Esophagus squamous epithelium (tissue), 5 donors: ENCODE measurements around the gene MAGI1. TPM values are rescaled to one million over a fixed set of nuclear protein-coding genes. Genes with fewer than 3 reads are reported as not detected.

ENCODE experiments used
- DNase-seq: peaks from one replicate; lab custom pipeline; 2025; lab: John Stamatoyannopoulos, UW
- H3K27ac ChIP-seq, 4 donors: fragments of 200-600 bp; sonication (generic); one replicate each; pipeline ENCODE4 v1.5.1; 2016 to 2019; ENCODE audit warnings: mild to moderate bottlenecking in 1 of 4
- H3K27me3 ChIP-seq, 4 donors: fragments of 200-600 bp; sonication (generic); 1 replicate in 3 of 4; 2 replicates in 1 of 4; pipeline versions ENCODE4 v1.5.1 to v1.6.0; 2017 to 2021; ENCODE audit warnings: antibody characterized with exemption in 1 of 4
- H3K36me3 ChIP-seq, 3 donors: fragments of 200-600 bp; sonication (generic); one replicate each; pipeline ENCODE4 v1.5.1; 2016 to 2019
- H3K4me1 ChIP-seq, 3 donors: fragments of 200-600 bp; sonication (generic); one replicate each; pipeline ENCODE4 v1.5.1; 2017 to 2019
- H3K4me3 ChIP-seq, 4 donors: fragments of 200-600 bp; sonication (generic); 1 replicate in 3 of 4; 2 replicates in 1 of 4; pipeline ENCODE4 v1.5.1; 2016 to 2019; ENCODE audit warnings: mild to moderate bottlenecking in 2 of 4, moderate library complexity in 1 of 4
- H3K9me3 ChIP-seq, 3 donors: fragments of 200-600 bp; sonication (generic); one replicate each; pipeline ENCODE4 v1.5.1; 2016 to 2019
- CTCF ChIP-seq, 6 experiments: fragments of 450-650 bp in 4 of 6; fragments of 200-600 bp in 2 of 6; sonication (generic) in 2 of 6; IDR thresholded peaks; one replicate each; pipeline ENCODE4 v1.5.1; 2016 to 2019; ENCODE audit warnings: antibody characterized with exemption in 6 of 6, mild to moderate bottlenecking in 4 of 6, moderate library complexity in 4 of 6
- POLR2A ChIP-seq, 4 donors: fragments of 450-650 bp; IDR thresholded peaks; one replicate each; pipeline ENCODE4 v1.6.1; 2017; ENCODE audit warnings: antibody characterized with exemption in 4 of 4, mild to moderate bottlenecking in 4 of 4, moderate library complexity in 3 of 4
- WGBS, 2 donors: methylation state at CpG; one replicate each; pipeline ENCODE4 v1.1.5; 2018; 5-methylcytosine and 5-hydroxymethylcytosine counted together
- intact Hi-C: fragments of 100-400 bp; cut with DNase I; formaldehyde crosslinking; loops from one replicate; pipeline ENCODE4 v1.15.0; 2022
- total RNA-seq, 4 donors: library from RNA; depleted of rRNA; stranded (reverse); fragments of >200 nt; gene quantifications; one replicate each; pipeline ENCODE4 v1.1.0, GENCODE V29; 2016
- donor health status: DM: yes; HTN: yes; CAD: no.

MAGI1 gene
- total RNA-seq, 4 donors from 2014 or later = 12.0 to 28.2 (median 21.1) TPM

GRCh38 chr3:65953301-65953812 is 85.4 kb downstream of the MAGI1 start:
- peak in 1 of 6 experiments; percentile 4 for TF ChIP-seq CTCF (IDR thresholded peaks at IDR 0.05)
- TF ChIP-seq POLR2A (IDR thresholded peaks at IDR 0.05) = no peak
- intact Hi-C loops = no loop called here
- Histone ChIP-seq H3K36me3 (no peaks in the 10 kb centered on the region), H3K4me1 (peaks cover 17 to 55% (median 25%) of the 10 kb centered on the region in 3 donors), H3K9me3 (no peaks in the 10 kb centered on the region), H3K27ac (peak overlapping the region; percentile 72 to 90 (median 78)), H3K27me3 (no peaks in the 10 kb centered on the region), H3K4me3 (no peak overlapping the region)
- DNase-seq = no peak
- 58 to 71% methylated on average over 2 to 5 of the region's 5 CpGs for WGBS, 2 donors

GRCh38 chr3:65952842-65953241 is 85.9 kb downstream of the MAGI1 start:
- Histone ChIP-seq H3K4me1 (peaks cover 17 to 56% (median 25%) of the 10 kb centered on the region in 3 donors), H3K27me3 (no peaks in the 10 kb centered on the region), H3K27ac (peak overlapping the region; percentile 72 to 90 (median 78)), H3K4me3 (no peak overlapping the region), H3K9me3 (no peaks in the 10 kb centered on the region), H3K36me3 (no peaks in the 10 kb centered on the region)
- WGBS, 2 donors = 73 to 75% methylated on average over 1 of the region's 1 CpG
- TF ChIP-seq POLR2A (IDR thresholded peaks at IDR 0.05) (no peak), CTCF (IDR thresholded peaks at IDR 0.05) (no peak)
- intact Hi-C loops = no loop called here
- no peak for DNase-seq

- Histone ChIP-seq H3K27ac (peak overlapping the region; percentile 72 to 90 (median 78)), H3K27me3 (no peaks in the 10 kb centered on the region), H3K9me3 (no peaks in the 10 kb centered on the region), H3K36me3 (no peaks in the 10 kb centered on the region), H3K4me3 (no peak overlapping the region), H3K4me1 (peaks cover 17 to 64% (median 25%) of the 10 kb centered on the region in 3 donors)
- WGBS, 2 donors = 62 to 70% methylated on average over 4 of the region's 4 CpGs
- TF ChIP-seq POLR2A (IDR thresholded peaks at IDR 0.05) (no peak), CTCF (IDR thresholded peaks at IDR 0.05) (no peak)
- DNase-seq = no peak
- intact Hi-C loops = no loop called here
These were observed 86.7 kb downstream of the MAGI1 start for GRCh38 chr3:65951836-65952505.

- no peaks in the 10 kb centered on the region for H3K9me3 ChIP-seq
- no peak overlapping the region for H3K4me3 ChIP-seq
- TF ChIP-seq POLR2A (IDR thresholded peaks at IDR 0.05) (no peak), CTCF (IDR thresholded peaks at IDR 0.05) (no peak)
- no peaks in the 10 kb centered on the region for H3K27me3 ChIP-seq
- 79 to 82% methylated on average over 7 of the region's 7 CpGs for WGBS, 2 donors
- intact Hi-C loops = no loop called here
- H3K4me1 ChIP-seq = peaks cover 25 to 77% (median 27%) of the 10 kb centered on the region in 3 donors
- H3K27ac ChIP-seq = no peak overlapping the region
- DNase-seq = no peak
- no peaks in the 10 kb centered on the region for H3K36me3 ChIP-seq
These were observed 88.1 kb downstream of the MAGI1 start for GRCh38 chr3:65950340-65951326.
